Brain pericyte (primary cell): ENCODE results near the gene SPACA1.

ENCODE experiments used
- DNase-seq: peaks from one replicate; pipeline ENCODE4 v3.0.0-alpha.2; 2012; ENCODE audit warnings: low read depth, low spot score

The SPACA1 gene

GRCh38 chr6:88105741-88106340 is 58.2 kb downstream of the SPACA1 start:
- peak; percentile 8 for DNase-seq

- DNase-seq: no peak
These were observed 59.6 kb downstream of the SPACA1 start for GRCh38 chr6:88107241-88107640.

GRCh38 chr6:88111991-88112390 is 64.3 kb downstream of the SPACA1 start:
- no peak for DNase-seq

GRCh38 chr6:88114838-88115237 is 67.2 kb downstream of the SPACA1 start:
- DNase-seq: no peak

- DNase-seq: no peak
These were observed 67.7 kb downstream of the SPACA1 start for GRCh38 chr6:88115307-88115706.

GRCh38 chr6:88116276-88116675 is 68.6 kb downstream of the SPACA1 start:
- DNase-seq: no peak
